AG10803 (cell line): Measurements from ENCODE around the gene NR1H3.
A peak's percentile ranks its signal among the peaks of the same experiment; 100 is the strongest.

Experiments used
- DNase-seq: peaks from one replicate; pipeline ENCODE4 v3.0.0; 2010; ENCODE audit warnings: low read depth
- H3K4me3 ChIP-seq: 2 replicates; pipeline ENCODE4 v1.5.1; 2011; ENCODE audit warnings: mild to moderate bottlenecking, low read length, control low read depth
- TF ChIP-seq, protein P1 (sequence below): conservative IDR thresholded peaks from 2 replicates; pipeline ENCODE4 v1.5.1; 2011; ENCODE audit warnings: mild to moderate bottlenecking, low read length, control low read depth, inconsistent platforms

Gene NR1H3

DNA sequence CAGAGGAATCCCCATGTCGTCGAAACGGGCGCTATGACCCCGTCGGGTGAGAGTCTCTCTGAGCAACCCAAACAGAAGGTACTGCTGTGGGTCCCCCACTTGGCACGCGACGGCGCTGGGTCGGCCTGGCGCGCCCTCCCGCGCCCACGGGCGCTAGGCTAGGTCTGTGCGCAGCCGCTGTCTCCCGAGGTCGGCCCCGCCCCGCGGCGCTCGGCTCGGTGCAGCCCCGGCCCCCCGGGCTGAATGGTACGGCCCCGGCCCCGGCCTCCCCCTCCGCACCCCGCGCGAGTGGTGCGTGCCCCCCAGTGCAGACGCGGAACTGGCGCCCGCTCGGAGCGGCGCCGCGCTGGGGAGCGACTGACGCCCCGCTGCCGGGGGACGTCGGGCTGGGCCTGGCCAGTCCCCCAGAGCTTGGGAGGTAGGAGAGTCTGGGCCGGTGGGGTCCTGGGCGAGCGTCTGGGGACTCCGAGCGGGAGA lies 12.1 kb downstream of the NR1H3 start, which contains the start of gene MADD:
Gene MADD, plus strand, starts transcription at position 305 of the 477 bp plus-strand sequence.
- peak within 1 kb of the TSS; percentile 83 for H3K4me3 ChIP-seq
- DNase-seq: peak; percentile 78
- TF ChIP-seq, protein P1, sequence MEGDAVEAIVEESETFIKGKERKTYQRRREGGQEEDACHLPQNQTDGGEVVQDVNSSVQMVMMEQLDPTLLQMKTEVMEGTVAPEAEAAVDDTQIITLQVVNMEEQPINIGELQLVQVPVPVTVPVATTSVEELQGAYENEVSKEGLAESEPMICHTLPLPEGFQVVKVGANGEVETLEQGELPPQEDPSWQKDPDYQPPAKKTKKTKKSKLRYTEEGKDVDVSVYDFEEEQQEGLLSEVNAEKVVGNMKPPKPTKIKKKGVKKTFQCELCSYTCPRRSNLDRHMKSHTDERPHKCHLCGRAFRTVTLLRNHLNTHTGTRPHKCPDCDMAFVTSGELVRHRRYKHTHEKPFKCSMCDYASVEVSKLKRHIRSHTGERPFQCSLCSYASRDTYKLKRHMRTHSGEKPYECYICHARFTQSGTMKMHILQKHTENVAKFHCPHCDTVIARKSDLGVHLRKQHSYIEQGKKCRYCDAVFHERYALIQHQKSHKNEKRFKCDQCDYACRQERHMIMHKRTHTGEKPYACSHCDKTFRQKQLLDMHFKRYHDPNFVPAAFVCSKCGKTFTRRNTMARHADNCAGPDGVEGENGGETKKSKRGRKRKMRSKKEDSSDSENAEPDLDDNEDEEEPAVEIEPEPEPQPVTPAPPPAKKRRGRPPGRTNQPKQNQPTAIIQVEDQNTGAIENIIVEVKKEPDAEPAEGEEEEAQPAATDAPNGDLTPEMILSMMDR: no peak

DNA sequence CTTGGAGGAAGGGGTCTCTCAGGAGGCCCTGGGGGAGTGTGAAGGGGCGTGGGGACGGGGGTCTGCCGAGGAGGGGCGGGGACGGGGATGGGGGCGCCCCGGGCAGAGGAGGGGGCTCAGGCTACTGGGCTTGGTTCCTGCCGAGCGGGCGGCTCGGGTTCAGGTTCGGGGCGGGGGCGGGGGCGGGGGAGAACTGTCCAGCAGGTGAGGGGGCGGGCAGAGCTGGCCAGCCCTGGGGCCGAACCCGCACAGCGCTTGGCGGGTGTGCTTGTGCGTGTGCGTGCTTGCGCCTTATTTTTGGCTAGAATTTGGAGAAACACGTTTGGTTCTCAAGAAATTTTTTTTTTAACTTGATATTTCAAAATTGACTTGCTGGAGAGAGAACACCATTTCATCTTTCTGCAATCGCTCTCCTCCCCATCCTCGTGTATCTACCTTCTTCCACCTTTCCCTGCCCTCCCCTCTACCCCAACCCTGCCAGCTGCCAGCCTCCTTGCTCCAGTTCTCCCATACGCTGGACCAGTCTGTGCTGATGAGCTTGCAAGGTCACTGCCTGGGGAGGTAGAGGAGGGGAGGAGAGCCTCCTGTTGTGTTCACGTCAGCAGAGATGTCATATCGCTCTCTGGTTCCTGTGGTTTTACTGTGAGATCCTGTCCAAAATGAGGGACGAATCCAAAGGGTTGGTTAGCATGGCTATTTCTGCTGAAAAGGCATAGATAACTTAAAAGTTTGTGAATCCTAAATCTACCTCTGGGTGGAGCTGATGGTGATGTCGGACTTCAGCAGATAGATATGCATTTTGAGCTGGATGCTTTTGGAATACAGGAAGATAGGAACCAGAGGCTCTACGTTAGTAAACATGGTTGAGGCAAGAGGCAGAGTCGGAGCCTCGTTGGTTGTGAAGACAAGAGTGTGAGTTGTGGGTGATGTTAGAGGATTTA lies 12.8 kb downstream of the NR1H3 start:
- DNase-seq: peak; percentile 55
- peak overlapping the region; percentile 83 for H3K4me3 ChIP-seq
- TF ChIP-seq, protein P1: peak; percentile 34; the same call in 1 of the 2 replicates

DNA sequence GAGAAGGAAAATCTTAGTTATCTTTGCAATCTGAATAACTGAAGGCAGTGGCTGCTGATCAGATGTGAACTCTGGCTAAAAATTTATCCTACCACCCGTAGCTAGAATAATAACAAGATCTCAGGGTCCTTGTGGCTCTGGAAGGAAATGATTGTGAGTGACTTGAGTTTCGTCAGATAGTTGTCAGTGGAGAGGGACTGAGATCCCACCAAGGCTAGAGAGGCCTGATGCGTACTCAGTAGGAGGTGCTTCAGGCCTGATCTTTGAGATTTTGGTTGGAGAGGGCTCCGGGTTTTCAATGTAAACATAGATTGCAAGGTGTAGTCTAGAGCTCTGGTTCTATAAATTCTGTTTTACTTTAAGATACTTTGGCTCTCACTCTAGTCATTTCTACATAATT lies 13.5 kb downstream of the NR1H3 start:
- DNase-seq: no peak
- peak overlapping the region; percentile 83 for H3K4me3 ChIP-seq
- TF ChIP-seq, protein P1: no peak

DNA sequence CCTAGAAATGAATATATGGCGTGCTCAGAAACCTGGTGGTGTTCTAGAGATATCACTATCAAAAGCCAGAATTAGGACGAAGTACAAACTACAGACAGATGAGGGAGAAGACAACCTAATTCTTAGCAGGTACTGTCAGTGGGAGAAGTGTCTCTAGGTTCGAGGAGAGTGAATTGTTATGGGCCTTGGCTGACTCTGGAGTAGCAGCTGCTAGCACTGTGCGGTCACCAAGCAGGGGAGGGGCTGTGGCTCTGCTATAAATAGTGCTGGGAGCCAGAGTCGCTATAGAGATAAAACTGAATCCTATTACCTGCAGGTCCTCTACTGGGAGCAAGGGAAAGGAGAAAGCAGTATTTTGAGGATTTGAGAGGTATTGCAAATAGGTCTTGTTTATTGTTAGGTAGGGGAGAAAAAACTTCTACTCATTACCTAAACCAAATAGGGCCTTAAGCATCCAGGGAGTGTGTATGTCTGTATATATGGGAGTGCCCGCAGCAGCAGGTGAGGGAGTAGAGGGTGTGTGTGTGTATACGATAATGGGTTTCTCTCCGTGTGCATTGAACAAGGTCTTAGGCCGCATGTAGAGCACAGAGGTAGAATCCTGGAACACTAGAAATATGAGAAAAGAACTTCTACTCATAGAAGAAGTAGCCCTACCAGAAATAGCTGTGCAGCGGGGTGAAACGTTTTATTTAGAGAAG lies 14.3 kb downstream of the NR1H3 start:
- no peak overlapping the region for H3K4me3 ChIP-seq
- TF ChIP-seq, protein P1: no peak
- no peak for DNase-seq

DNA sequence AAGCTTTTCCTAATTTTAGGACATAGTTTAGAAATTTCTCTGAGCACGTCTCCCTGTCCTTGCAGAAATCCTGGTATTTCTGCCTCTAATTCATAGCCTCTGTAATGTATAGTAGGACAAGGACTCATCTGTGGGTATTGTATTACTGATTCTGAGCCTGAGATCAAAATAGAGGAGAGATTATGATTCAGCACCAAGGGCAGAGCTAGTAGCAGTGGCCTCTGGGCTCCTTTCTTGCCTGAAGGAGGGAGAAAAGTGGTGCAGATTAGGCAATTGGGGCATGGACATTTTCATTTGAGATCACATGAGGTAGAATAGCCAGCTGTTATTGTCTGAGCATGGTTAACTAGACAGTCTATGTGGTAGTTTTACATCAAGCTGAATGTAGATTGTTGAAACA lies 14.9 kb downstream of the NR1H3 start:
- peak; percentile 24 for DNase-seq
- H3K4me3 ChIP-seq: no peak overlapping the region
- TF ChIP-seq, protein P1: no peak

DNA sequence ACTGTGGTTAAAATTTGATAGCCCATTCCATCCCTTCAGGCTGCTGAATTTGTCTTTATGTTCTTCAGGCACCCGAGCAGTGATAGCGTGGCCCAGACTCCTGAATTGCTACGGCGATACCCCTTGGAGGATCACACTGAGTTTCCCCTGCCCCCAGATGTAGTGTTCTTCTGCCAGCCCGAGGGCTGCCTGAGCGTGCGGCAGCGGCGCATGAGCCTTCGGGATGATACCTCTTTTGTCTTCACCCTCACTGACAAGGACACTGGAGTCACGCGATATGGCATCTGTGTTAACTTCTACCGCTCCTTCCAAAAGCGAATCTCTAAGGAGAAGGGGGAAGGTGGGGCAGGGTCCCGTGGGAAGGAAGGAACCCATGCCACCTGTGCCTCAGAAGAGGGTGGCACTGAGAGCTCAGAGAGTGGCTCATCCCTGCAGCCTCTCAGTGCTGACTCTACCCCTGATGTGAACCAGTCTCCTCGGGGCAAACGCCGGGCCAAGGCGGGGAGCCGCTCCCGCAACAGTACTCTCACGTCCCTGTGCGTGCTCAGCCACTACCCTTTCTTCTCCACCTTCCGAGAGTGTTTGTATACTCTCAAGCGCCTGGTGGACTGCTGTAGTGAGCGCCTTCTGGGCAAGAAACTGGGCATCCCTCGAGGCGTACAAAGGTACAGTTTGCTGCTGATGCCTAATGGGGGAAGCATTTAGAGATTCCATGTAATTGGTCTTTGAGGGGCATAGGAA lies 16.9 kb downstream of the NR1H3 start:
- no peak for DNase-seq
- H3K4me3 ChIP-seq: no peak overlapping the region
- TF ChIP-seq, protein P1: no peak
